ENCODE data around the gene SLC37A1. TPM values are rescaled to one million over a fixed set of nuclear protein-coding genes. Genes with fewer than 3 reads are reported as not detected.
A peak's percentile ranks its signal among the peaks of the same experiment; 100 is the strongest.

SLC37A1 gene
- total and polyA plus RNA-seq, 9 of the 15 experiments (the other 6 are each of a cell fraction or from before 2014, with no cell fraction given): 0.06 to 3.4 (median 0.40) TPM

DNA sequence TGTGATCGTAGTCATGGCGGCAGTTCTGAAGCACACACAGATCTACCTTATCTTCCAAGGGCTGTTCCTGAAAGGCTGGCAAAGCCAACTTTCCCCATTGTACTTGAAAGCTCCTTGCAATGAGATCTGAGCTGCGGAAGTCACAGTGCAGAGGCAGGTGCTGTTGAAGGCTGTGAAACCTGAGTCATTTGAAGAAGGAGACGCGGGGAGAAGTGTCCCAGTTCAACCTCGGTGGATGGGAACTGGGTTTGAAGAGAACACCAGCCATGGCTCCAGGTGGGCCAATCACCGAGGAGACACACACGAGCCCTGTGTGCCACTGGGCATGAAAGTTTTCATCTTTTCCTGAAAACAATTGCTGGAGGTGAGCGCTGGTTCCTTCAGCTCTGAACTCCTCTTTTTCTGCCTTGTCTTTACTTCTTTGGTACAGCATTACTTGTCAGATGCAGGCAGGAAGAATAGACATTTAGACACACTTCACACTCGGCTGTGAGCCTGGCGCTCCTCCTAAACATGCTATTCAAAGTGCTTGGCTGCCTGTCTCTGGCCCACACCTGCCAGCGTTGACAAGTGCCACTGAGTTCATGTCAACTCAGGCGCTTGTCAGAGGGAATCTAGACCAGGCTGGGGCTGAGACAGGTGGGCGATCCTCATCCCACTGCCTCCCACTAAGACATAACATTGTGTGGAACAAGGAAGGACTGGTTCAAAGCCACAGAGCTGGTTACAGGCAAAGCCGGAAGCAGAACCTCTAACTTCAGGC lies 114.1 kb downstream of the SLC37A1 start:
- H3K9ac ChIP-seq (ENCODE audit: insufficient read depth in 1 of 2, low read depth in 2 of 2, low read length in 2 of 2): no peak overlapping the region
- H4K20me1 ChIP-seq (replicated peaks; ENCODE audit: control insufficient read depth, insufficient read depth, low read length): no peaks in the 10 kb centered on the region
- no TSS peak for BruUV-seq (replicated peaks)
- peaks cover 7 to 36% of the 10 kb centered on the region in 2 experiments; a peak in 3 of 5 replicates for H3K27me3 ChIP-seq (ENCODE audit: control insufficient read depth in 2 of 2, insufficient read depth in 2 of 2, low read length in 2 of 2)
- FAIRE-seq (no peak), DNase-seq (ENCODE audit: extremely low read depth in 1 of 4, low spot score in 3 of 4) (no peak), ATAC-seq (peak; percentile 26; the same call in 2 of the 3 replicates)
- no peaks in the 10 kb centered on the region for H3K4me1 ChIP-seq (replicated peaks in 1 of 2; ENCODE audit: control insufficient read depth in 2 of 2, insufficient read depth in 2 of 2, low read length in 2 of 2)
- H3K9me1 ChIP-seq (ENCODE audit: control insufficient read depth, insufficient read depth, low read length): no peaks in the 10 kb centered on the region
- peaks cover 4% of the 10 kb centered on the region; the same call in 1 of the 2 replicates for H3K9me3 ChIP-seq (replicated peaks; ENCODE audit: control insufficient read depth, insufficient read depth, low read depth, low read length)
- 29% methylated on average over 15 of the region's 15 CpGs for WGBS (ENCODE audit: insufficient coverage, low coverage, missing lambda C conversion rate)
- no peak overlapping the region for H3K27ac ChIP-seq (ENCODE audit: extremely low read depth, low read depth, low read length)
- ChIA-PET POLR2A (no interaction called here), CTCF (ENCODE audit: low intra/inter-chr PET ratio) (no interaction called here)
- no peaks in the 10 kb centered on the region for H3K36me3 ChIP-seq (ENCODE audit: control insufficient read depth, insufficient read depth, low read length)
- in situ Hi-C loops (cut with MboI): no loop called here
- H3K79me2 ChIP-seq (ENCODE audit: control insufficient read depth, insufficient read depth, low read length): no peaks in the 10 kb centered on the region
- H2AFZ ChIP-seq (ENCODE audit: low read depth, low read length): no peak overlapping the region
- intact Hi-C loops (cut with micrococcal nuclease): no loop called here
- H3K4me2 ChIP-seq (ENCODE audit: insufficient read depth, low read length): no peak overlapping the region
- H3K4me3 ChIP-seq: no peak overlapping the region
- TF ChIP-seq GABPB2 (CRISPR knock-in tag; conservative IDR thresholded peaks at IDR 0.05) (no peak), ZNF561 (CRISPR knock-in tag; conservative IDR thresholded peaks at IDR 0.05) (no peak), FOS (IDR thresholded peaks at IDR 0.05; ENCODE audit: extremely low read depth, insufficient read length) (no peak), ZZZ3 (IDR thresholded peaks at IDR 0.05) (no peak), ZNF12 (CRISPR knock-in tag; IDR thresholded peaks at IDR 0.05) (no peak), ETS2 (tag; IDR thresholded peaks at IDR 0.05; ENCODE audit: borderline replicate concordance, poor library complexity, severe bottlenecking) (no peak), POLR3G (IDR thresholded peaks at IDR 0.05; ENCODE audit: extremely low read depth, insufficient read length, insufficient replicate concordance) (no peak), CHD2 (IDR thresholded peaks at IDR 0.05; ENCODE audit: low read depth, low read length) (no peak), ZNF184 (CRISPR knock-in tag; IDR thresholded peaks at IDR 0.05) (no peak), HNRNPH1 (optimal IDR thresholded peaks at IDR 0.05; ENCODE audit: low read depth, low read length) (no peak), RBM15 (IDR thresholded peaks at IDR 0.05; ENCODE audit: insufficient read depth, low read length) (no peak), DDX20 (tag; IDR thresholded peaks at IDR 0.05; ENCODE audit: low read depth) (no peak), HMG20B (CRISPR knock-in tag; IDR thresholded peaks at IDR 0.05) (no peak), FUS (optimal IDR thresholded peaks at IDR 0.05; ENCODE audit: low read depth, low read length) (no peak)
- TF ChIP-seq, protein P1, sequence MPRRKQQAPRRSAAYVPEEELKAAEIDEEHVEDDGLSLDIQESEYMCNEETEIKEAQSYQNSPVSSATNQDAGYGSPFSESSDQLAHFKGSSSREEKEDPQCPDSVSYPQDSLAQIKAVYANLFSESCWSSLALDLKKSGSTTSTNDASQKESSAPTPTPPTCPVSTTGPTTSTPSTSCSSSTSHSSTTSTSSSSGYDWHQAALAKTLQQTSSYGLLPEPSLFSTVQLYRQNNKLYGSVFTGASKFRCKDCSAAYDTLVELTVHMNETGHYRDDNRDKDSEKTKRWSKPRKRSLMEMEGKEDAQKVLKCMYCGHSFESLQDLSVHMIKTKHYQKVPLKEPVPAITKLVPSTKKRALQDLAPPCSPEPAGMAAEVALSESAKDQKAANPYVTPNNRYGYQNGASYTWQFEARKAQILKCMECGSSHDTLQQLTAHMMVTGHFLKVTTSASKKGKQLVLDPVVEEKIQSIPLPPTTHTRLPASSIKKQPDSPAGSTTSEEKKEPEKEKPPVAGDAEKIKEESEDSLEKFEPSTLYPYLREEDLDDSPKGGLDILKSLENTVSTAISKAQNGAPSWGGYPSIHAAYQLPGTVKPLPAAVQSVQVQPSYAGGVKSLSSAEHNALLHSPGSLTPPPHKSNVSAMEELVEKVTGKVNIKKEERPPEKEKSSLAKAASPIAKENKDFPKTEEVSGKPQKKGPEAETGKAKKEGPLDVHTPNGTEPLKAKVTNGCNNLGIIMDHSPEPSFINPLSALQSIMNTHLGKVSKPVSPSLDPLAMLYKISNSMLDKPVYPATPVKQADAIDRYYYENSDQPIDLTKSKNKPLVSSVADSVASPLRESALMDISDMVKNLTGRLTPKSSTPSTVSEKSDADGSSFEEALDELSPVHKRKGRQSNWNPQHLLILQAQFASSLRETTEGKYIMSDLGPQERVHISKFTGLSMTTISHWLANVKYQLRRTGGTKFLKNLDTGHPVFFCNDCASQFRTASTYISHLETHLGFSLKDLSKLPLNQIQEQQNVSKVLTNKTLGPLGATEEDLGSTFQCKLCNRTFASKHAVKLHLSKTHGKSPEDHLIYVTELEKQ (CRISPR knock-in tag; IDR thresholded peaks at IDR 0.05): no peak
- TF ChIP-seq, protein P2, sequence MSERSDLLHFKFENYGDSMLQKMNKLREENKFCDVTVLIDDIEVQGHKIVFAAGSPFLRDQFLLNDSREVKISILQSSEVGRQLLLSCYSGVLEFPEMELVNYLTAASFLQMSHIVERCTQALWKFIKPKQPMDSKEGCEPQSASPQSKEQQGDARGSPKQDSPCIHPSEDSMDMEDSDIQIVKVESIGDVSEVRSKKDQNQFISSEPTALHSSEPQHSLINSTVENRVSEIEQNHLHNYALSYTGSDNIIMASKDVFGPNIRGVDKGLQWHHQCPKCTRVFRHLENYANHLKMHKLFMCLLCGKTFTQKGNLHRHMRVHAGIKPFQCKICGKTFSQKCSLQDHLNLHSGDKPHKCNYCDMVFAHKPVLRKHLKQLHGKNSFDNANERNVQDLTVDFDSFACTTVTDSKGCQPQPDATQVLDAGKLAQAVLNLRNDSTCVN (CRISPR knock-in tag; IDR thresholded peaks at IDR 0.05): no peak
- TF ChIP-seq, protein P3, sequence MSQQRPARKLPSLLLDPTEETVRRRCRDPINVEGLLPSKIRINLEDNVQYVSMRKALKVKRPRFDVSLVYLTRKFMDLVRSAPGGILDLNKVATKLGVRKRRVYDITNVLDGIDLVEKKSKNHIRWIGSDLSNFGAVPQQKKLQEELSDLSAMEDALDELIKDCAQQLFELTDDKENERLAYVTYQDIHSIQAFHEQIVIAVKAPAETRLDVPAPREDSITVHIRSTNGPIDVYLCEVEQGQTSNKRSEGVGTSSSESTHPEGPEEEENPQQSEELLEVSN (IDR thresholded peaks at IDR 0.05; ENCODE audit: borderline replicate concordance in 1 of 2, extremely low read depth in 1 of 2, insufficient read depth in 1 of 2, insufficient read length in 1 of 2, low read depth in 1 of 2, low read length in 1 of 2, poor library complexity in 1 of 2, severe bottlenecking in 1 of 2): no peak

Data from K562 (cell line).